Measurements from ENCODE around the gene STK32A. TPM values are rescaled to one million over a fixed set of nuclear protein-coding genes. Genes with fewer than 3 reads are reported as not detected.

The STK32A gene
- polyA plus RNA-seq, 2 of the 4 experiments (the other 2 are of a cell fraction): 0.45 to 1.2 TPM

GRCh38 chr5:147413266-147413665 lies 178.4 kb downstream of the STK32A start:
- no peak overlapping the region for H3K4me2 ChIP-seq
- H3K4me3 ChIP-seq: no peak overlapping the region
- ATAC-seq (no peak), DNase-seq (ENCODE audit: low read depth in 1 of 2, low spot score in 1 of 2) (no peak), FAIRE-seq (no peak)
- ChIA-PET CTCF (interaction anchor here (1.1 to 1.4 kb wide), 2 partner anchors 10 to 40 kb away, joined by 3 read pairs; no protein-coding TSS in a partner anchor), POLR2A (no interaction called here)
- 53% methylated on average over 3 of the region's 3 CpGs for WGBS (ENCODE audit: missing lambda C conversion rate)
- no peaks in the 10 kb centered on the region for H3K4me1 ChIP-seq
- H3K27ac ChIP-seq: no peak overlapping the region
- TF ChIP-seq KDM1A (IDR thresholded peaks at IDR 0.05; ENCODE audit: low read depth): no peak
- TF ChIP-seq SREBF2 (IDR thresholded peaks at IDR 0.05): no peak
- no peak for TF ChIP-seq EHMT2 (IDR thresholded peaks at IDR 0.05; ENCODE audit: low read depth)
- TF ChIP-seq, protein P1, sequence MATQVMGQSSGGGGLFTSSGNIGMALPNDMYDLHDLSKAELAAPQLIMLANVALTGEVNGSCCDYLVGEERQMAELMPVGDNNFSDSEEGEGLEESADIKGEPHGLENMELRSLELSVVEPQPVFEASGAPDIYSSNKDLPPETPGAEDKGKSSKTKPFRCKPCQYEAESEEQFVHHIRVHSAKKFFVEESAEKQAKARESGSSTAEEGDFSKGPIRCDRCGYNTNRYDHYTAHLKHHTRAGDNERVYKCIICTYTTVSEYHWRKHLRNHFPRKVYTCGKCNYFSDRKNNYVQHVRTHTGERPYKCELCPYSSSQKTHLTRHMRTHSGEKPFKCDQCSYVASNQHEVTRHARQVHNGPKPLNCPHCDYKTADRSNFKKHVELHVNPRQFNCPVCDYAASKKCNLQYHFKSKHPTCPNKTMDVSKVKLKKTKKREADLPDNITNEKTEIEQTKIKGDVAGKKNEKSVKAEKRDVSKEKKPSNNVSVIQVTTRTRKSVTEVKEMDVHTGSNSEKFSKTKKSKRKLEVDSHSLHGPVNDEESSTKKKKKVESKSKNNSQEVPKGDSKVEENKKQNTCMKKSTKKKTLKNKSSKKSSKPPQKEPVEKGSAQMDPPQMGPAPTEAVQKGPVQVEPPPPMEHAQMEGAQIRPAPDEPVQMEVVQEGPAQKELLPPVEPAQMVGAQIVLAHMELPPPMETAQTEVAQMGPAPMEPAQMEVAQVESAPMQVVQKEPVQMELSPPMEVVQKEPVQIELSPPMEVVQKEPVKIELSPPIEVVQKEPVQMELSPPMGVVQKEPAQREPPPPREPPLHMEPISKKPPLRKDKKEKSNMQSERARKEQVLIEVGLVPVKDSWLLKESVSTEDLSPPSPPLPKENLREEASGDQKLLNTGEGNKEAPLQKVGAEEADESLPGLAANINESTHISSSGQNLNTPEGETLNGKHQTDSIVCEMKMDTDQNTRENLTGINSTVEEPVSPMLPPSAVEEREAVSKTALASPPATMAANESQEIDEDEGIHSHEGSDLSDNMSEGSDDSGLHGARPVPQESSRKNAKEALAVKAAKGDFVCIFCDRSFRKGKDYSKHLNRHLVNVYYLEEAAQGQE (IDR thresholded peaks at IDR 0.05): no peak
- TF ChIP-seq, protein P2, sequence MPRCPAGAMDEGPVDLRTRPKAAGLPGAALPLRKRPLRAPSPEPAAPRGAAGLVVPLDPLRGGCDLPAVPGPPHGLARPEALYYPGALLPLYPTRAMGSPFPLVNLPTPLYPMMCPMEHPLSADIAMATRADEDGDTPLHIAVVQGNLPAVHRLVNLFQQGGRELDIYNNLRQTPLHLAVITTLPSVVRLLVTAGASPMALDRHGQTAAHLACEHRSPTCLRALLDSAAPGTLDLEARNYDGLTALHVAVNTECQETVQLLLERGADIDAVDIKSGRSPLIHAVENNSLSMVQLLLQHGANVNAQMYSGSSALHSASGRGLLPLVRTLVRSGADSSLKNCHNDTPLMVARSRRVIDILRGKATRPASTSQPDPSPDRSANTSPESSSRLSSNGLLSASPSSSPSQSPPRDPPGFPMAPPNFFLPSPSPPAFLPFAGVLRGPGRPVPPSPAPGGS (IDR thresholded peaks at IDR 0.05): no peak
- TF ChIP-seq, protein P3, sequence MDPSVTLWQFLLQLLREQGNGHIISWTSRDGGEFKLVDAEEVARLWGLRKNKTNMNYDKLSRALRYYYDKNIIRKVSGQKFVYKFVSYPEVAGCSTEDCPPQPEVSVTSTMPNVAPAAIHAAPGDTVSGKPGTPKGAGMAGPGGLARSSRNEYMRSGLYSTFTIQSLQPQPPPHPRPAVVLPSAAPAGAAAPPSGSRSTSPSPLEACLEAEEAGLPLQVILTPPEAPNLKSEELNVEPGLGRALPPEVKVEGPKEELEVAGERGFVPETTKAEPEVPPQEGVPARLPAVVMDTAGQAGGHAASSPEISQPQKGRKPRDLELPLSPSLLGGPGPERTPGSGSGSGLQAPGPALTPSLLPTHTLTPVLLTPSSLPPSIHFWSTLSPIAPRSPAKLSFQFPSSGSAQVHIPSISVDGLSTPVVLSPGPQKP (IDR thresholded peaks at IDR 0.05; ENCODE audit: low read depth, low read length): no peak
- TF ChIP-seq FOSB (CRISPR knock-in tag; IDR thresholded peaks at IDR 0.05): no peak
- H3K9me3 ChIP-seq: no peaks in the 10 kb centered on the region

- WGBS (ENCODE audit: missing lambda C conversion rate): 54% methylated on average over 3 of the region's 3 CpGs
- H3K4me3 ChIP-seq: no peak overlapping the region
- CTCF ChIA-PET: interaction anchor here (1.4 kb wide), 2 partner anchors 38 to 163 kb away, joined by 3 to 4 read pairs; no protein-coding TSS in a partner anchor
- no peak overlapping the region for H3K4me2 ChIP-seq
- H3K9me3 ChIP-seq: no peaks in the 10 kb centered on the region
- DNase-seq (ENCODE audit: low read depth in 1 of 2, low spot score in 1 of 2): no peak
- no peaks in the 10 kb centered on the region for H3K4me1 ChIP-seq
- no peak for ATAC-seq
- POLR2A ChIA-PET: no interaction called here
- FAIRE-seq: no peak
- no peak for TF ChIP-seq ATOH8 (CRISPR knock-in tag; IDR thresholded peaks at IDR 0.05; ENCODE audit: low read depth)
- TF ChIP-seq TP53 (CRISPR knock-in tag; IDR thresholded peaks at IDR 0.05): no peak
- TF ChIP-seq RARB (CRISPR knock-in tag; IDR thresholded peaks at IDR 0.05): no peak
- TF ChIP-seq USF2 (IDR thresholded peaks at IDR 0.05): no peak
- no peak overlapping the region for H3K27ac ChIP-seq
These were observed 180.8 kb downstream of the STK32A start for GRCh38 chr5:147415651-147416050.

GRCh38 chr5:147417135-147417813 lies 182.4 kb downstream of the STK32A start:
- Histone ChIP-seq H3K9me3 (no peaks in the 10 kb centered on the region), H3K4me2 (no peak overlapping the region), H3K4me3 (no peak overlapping the region), H3K27ac (no peak overlapping the region), H3K4me1 (no peaks in the 10 kb centered on the region)
- ChIA-PET CTCF (interaction anchor here (1.4 kb wide), 1 partner anchor 162 kb away, joined by 4 read pairs; no protein-coding TSS in a partner anchor), POLR2A (no interaction called here)
- WGBS (ENCODE audit: missing lambda C conversion rate): 58% methylated on average over 5 of the region's 5 CpGs
- FAIRE-seq (no peak), DNase-seq (ENCODE audit: low read depth in 1 of 2, low spot score in 1 of 2) (no peak), ATAC-seq (no peak)
- TF ChIP-seq, protein P3 (IDR thresholded peaks at IDR 0.05; ENCODE audit: low read depth, low read length): no peak
- TF ChIP-seq RNF2 (IDR thresholded peaks at IDR 0.05; ENCODE audit: borderline replicate concordance, low read depth) (no peak), ATOH8 (CRISPR knock-in tag; IDR thresholded peaks at IDR 0.05; ENCODE audit: low read depth) (no peak), FOSL2 (IDR thresholded peaks at IDR 0.05) (no peak), FOSL2 (CRISPR knock-in tag; IDR thresholded peaks at IDR 0.05) (no peak), KDM5A (IDR thresholded peaks at IDR 0.05) (no peak), POLR2AphosphoS2 (conservative IDR thresholded peaks at IDR 0.05; ENCODE audit: low read length) (no peak), CBX2 (IDR thresholded peaks at IDR 0.05; ENCODE audit: borderline replicate concordance, low read depth) (no peak), HOXB5 (CRISPR knock-in tag; IDR thresholded peaks at IDR 0.05) (no peak), TFCP2L1 (CRISPR knock-in tag; IDR thresholded peaks at IDR 0.05) (no peak), FOXS1 (CRISPR knock-in tag; IDR thresholded peaks at IDR 0.05) (no peak), NR3C1 (IDR thresholded peaks at IDR 0.05) (no peak)
- TF ChIP-seq, protein P4, sequence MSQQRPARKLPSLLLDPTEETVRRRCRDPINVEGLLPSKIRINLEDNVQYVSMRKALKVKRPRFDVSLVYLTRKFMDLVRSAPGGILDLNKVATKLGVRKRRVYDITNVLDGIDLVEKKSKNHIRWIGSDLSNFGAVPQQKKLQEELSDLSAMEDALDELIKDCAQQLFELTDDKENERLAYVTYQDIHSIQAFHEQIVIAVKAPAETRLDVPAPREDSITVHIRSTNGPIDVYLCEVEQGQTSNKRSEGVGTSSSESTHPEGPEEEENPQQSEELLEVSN (IDR thresholded peaks at IDR 0.05; ENCODE audit: borderline replicate concordance, low read depth): no peak

Measured in A549 (cell line).